DMS153 treated with DMSO at 0.1 percent for 48 hours (cell line): Measurements from ENCODE around the gene PPP1R11.
A peak's percentile ranks its signal among the peaks of the same experiment; 100 is the strongest.

Experiments used
- DNase-seq: peaks from one replicate; lab custom pipeline; 2025; ENCODE audit not compliant: unreplicated experiment; lab: John Stamatoyannopoulos, UW

The PPP1R11 gene

GRCh38 chr6:30061092-30061857, 5.7 kb upstream of the PPP1R11 start, which contains the start of gene POLR1H:
POLR1H (plus strand) TSS chr6:30061265; CDS start chr6:30061525, 260 bp downstream.
- peak; percentile 92 for DNase-seq

- DNase-seq, result no peak
These were observed 5.0 kb upstream of the PPP1R11 start for GRCh38 chr6:30061858-30062458.

GRCh38 chr6:30062471-30063178, 4.4 kb upstream of the PPP1R11 start:
- no peak for DNase-seq

- no peak for DNase-seq
These were observed 3.7 kb upstream of the PPP1R11 start for GRCh38 chr6:30063315-30063714.

- DNase-seq, result no peak
These were observed 916 bp upstream of the PPP1R11 start for GRCh38 chr6:30066082-30066481.

- no peak for DNase-seq
These were observed 602 bp downstream of the PPP1R11 start for GRCh38 chr6:30067460-30068139.

- DNase-seq, result no peak
These were observed 4.3 kb downstream of the PPP1R11 start for GRCh38 chr6:30071081-30071818.

GRCh38 chr6:30071858-30072257, 4.9 kb downstream of the PPP1R11 start:
- no peak for DNase-seq

- DNase-seq, result no peak
These were observed 6.7 kb downstream of the PPP1R11 start for GRCh38 chr6:30073489-30074235.

- DNase-seq, result no peak
These were observed 7.5 kb downstream of the PPP1R11 start for GRCh38 chr6:30074331-30075093.

- no peak for DNase-seq
These were observed 8.2 kb downstream of the PPP1R11 start, which contains the start of gene RNF39 for GRCh38 chr6:30075094-30075789. RNF39 (minus strand) TSS chr6:30075769; CDS start chr6:30075585, 184 bp downstream.

- no peak for DNase-seq
These were observed 9.1 kb downstream of the PPP1R11 start for GRCh38 chr6:30075790-30076732.

GRCh38 chr6:30077218-30077617, 10.2 kb downstream of the PPP1R11 start:
- no peak for DNase-seq

- DNase-seq, result no peak
These were observed 20.9 kb downstream of the PPP1R11 start for GRCh38 chr6:30087876-30088275.

- no peak for DNase-seq
These were observed 24.8 kb downstream of the PPP1R11 start for GRCh38 chr6:30091577-30092381.

- DNase-seq, result no peak
These were observed 26.0 kb downstream of the PPP1R11 start for GRCh38 chr6:30092852-30093543.
